Measurements from ENCODE around the gene TNFRSF4. TPM values are rescaled to one million over a fixed set of nuclear protein-coding genes. Genes with fewer than 3 reads are reported as not detected.

TNFRSF4 gene
- under 0.01 and 0.17 TPM in 2 replicates for total RNA-seq
- 0.05 TPM in 1 of 2 replicates, not detected in the other for polyA plus RNA-seq
- polyA plus RNA-seq (2012) = 0.10 and 0.33 TPM in 2 replicates
- polyA minus RNA-seq (ENCODE audit: low replicate concordance) = not detected in 2 replicates

- Histone ChIP-seq H3K27ac (ENCODE audit: insufficient read depth, low read length) (no peak within 1 kb of the TSS), H3K36me3 (ENCODE audit: control insufficient read depth, insufficient read depth, low read length) (peaks cover 19% of the 10 kb centered on the region), H3K9me3 (ENCODE audit: control insufficient read depth, insufficient read depth, low read depth, low read length) (no peaks in the 10 kb centered on the region), H3K79me2 (ENCODE audit: control insufficient read depth, insufficient read depth, low read length) (no peaks in the 10 kb centered on the region), H3K4me3 (replicated peaks in 1 of 4; ENCODE audit: control extremely low read depth in 1 of 4, insufficient read depth in 1 of 4, low read depth in 3 of 4, low read length in 4 of 4) (no peak within 1 kb of the TSS), H3K4me2 (ENCODE audit: extremely low read depth, insufficient read depth, low read length) (no peak within 1 kb of the TSS), H3K27me3 (ENCODE audit: control insufficient read depth, insufficient read depth, low read length) (no peaks in the 10 kb centered on the region), H2AFZ (ENCODE audit: low read length) (no peak within 1 kb of the TSS), H3K4me1 (ENCODE audit: control insufficient read depth, extremely low read depth, insufficient read depth, low read length) (peaks cover 3% of the 10 kb centered on the region), H3K9ac (ENCODE audit: insufficient read depth, low read length) (no peak within 1 kb of the TSS), H4K20me1 (ENCODE audit: control insufficient read depth, extremely low read depth, insufficient read depth, low read length) (no peaks in the 10 kb centered on the region)
- no peak for TF ChIP-seq EZH2 (IDR thresholded peaks at IDR 0.05; ENCODE audit: low read length, missing control alignments)
- TF ChIP-seq, protein P1, sequence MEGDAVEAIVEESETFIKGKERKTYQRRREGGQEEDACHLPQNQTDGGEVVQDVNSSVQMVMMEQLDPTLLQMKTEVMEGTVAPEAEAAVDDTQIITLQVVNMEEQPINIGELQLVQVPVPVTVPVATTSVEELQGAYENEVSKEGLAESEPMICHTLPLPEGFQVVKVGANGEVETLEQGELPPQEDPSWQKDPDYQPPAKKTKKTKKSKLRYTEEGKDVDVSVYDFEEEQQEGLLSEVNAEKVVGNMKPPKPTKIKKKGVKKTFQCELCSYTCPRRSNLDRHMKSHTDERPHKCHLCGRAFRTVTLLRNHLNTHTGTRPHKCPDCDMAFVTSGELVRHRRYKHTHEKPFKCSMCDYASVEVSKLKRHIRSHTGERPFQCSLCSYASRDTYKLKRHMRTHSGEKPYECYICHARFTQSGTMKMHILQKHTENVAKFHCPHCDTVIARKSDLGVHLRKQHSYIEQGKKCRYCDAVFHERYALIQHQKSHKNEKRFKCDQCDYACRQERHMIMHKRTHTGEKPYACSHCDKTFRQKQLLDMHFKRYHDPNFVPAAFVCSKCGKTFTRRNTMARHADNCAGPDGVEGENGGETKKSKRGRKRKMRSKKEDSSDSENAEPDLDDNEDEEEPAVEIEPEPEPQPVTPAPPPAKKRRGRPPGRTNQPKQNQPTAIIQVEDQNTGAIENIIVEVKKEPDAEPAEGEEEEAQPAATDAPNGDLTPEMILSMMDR (conservative IDR thresholded peaks at IDR 0.05 in 1 of 2, IDR thresholded peaks at IDR 0.05 in 1 of 2; ENCODE audit: low read depth in 1 of 2, low read length in 2 of 2) = no peak
- DNase-seq (ENCODE audit: low read depth in 2 of 2) = no peak
These were observed at the start of gene TNFRSF4 for GRCh38 chr1:1213345-1214265. Gene TNFRSF4, minus strand, starts transcription at chr1:1214153. Its CDS starts 26 bp downstream, at chr1:1214127.

- Histone ChIP-seq H3K27ac (ENCODE audit: insufficient read depth, low read length) (peak overlapping the region; percentile 94), H3K4me1 (ENCODE audit: control insufficient read depth, extremely low read depth, insufficient read depth, low read length) (peaks cover 19% of the 10 kb centered on the region), H3K79me2 (ENCODE audit: control insufficient read depth, insufficient read depth, low read length) (peaks cover 52% of the 10 kb centered on the region), H2AFZ (ENCODE audit: low read length) (no peak overlapping the region), H3K9me3 (ENCODE audit: control insufficient read depth, insufficient read depth, low read depth, low read length) (no peaks in the 10 kb centered on the region), H3K4me3 (replicated peaks in 1 of 4; ENCODE audit: control extremely low read depth in 1 of 4, insufficient read depth in 1 of 4, low read depth in 3 of 4, low read length in 4 of 4) (no peak overlapping the region), H3K27me3 (ENCODE audit: control insufficient read depth, insufficient read depth, low read length) (no peaks in the 10 kb centered on the region), H4K20me1 (ENCODE audit: control insufficient read depth, extremely low read depth, insufficient read depth, low read length) (no peaks in the 10 kb centered on the region), H3K36me3 (ENCODE audit: control insufficient read depth, insufficient read depth, low read length) (peaks cover 32% of the 10 kb centered on the region), H3K9ac (ENCODE audit: insufficient read depth, low read length) (no peak overlapping the region), H3K4me2 (ENCODE audit: extremely low read depth, insufficient read depth, low read length) (no peak overlapping the region)
- no peak for DNase-seq (ENCODE audit: low read depth in 2 of 2)
- TF ChIP-seq, protein P1 (conservative IDR thresholded peaks at IDR 0.05 in 1 of 2, IDR thresholded peaks at IDR 0.05 in 1 of 2; ENCODE audit: low read depth in 1 of 2, low read length in 2 of 2) = no peak
- TF ChIP-seq EZH2 (IDR thresholded peaks at IDR 0.05; ENCODE audit: low read length, missing control alignments) = no peak
These were observed 48.8 kb upstream of the TNFRSF4 start for GRCh38 chr1:1262758-1263157.

DNA sequence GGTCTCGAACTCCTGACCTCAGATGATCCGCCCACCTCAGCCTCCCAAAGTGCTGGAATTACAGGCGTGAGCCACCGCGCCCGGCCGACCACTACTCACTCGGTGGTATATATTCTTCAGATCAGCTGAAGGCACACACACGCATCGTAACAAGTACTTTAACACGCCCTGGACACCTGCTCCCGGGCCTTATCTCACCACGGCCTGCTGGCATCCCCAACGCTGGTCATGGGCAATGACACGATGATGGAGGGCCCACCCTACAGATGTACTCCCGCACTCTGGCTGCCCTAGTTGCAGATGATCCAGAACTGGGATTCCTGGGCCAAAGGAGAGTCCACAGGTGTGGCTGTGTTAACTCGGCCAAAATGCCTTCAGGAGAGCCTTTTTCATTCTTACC is 48.1 kb upstream of the TNFRSF4 start:
- H3K4me1 ChIP-seq (ENCODE audit: control insufficient read depth, extremely low read depth, insufficient read depth, low read length) = peaks cover 19% of the 10 kb centered on the region
- H3K36me3 ChIP-seq (ENCODE audit: control insufficient read depth, insufficient read depth, low read length) = peaks cover 29% of the 10 kb centered on the region
- no peaks in the 10 kb centered on the region for H3K27me3 ChIP-seq (ENCODE audit: control insufficient read depth, insufficient read depth, low read length)
- no peaks in the 10 kb centered on the region for H4K20me1 ChIP-seq (ENCODE audit: control insufficient read depth, extremely low read depth, insufficient read depth, low read length)
- DNase-seq (ENCODE audit: low read depth in 2 of 2) = no peak
- no peaks in the 10 kb centered on the region for H3K9me3 ChIP-seq (ENCODE audit: control insufficient read depth, insufficient read depth, low read depth, low read length)
- no peak overlapping the region for H3K9ac ChIP-seq (ENCODE audit: insufficient read depth, low read length)
- H3K79me2 ChIP-seq (ENCODE audit: control insufficient read depth, insufficient read depth, low read length) = peaks cover 49% of the 10 kb centered on the region
- H3K4me3 ChIP-seq (replicated peaks in 1 of 4; ENCODE audit: control extremely low read depth in 1 of 4, insufficient read depth in 1 of 4, low read depth in 3 of 4, low read length in 4 of 4) = no peak overlapping the region
- H2AFZ ChIP-seq (ENCODE audit: low read length) = no peak overlapping the region
- no peak overlapping the region for H3K27ac ChIP-seq (ENCODE audit: insufficient read depth, low read length)
- H3K4me2 ChIP-seq (ENCODE audit: extremely low read depth, insufficient read depth, low read length) = no peak overlapping the region
- TF ChIP-seq, protein P1 (conservative IDR thresholded peaks at IDR 0.05 in 1 of 2, IDR thresholded peaks at IDR 0.05 in 1 of 2; ENCODE audit: low read depth in 1 of 2, low read length in 2 of 2) = no peak
- no peak for TF ChIP-seq EZH2 (IDR thresholded peaks at IDR 0.05; ENCODE audit: low read length, missing control alignments)

Measured in fibroblast of lung (primary cell).